PC-9 (cell line): ENCODE measurements around the gene NFASC. TPM values are rescaled to one million over a fixed set of nuclear protein-coding genes. Genes with fewer than 3 reads are reported as not detected.

ENCODE experiments used
- BruUV-seq: library from RNA; stranded (reverse); fragments of 400-500 nt; replicated peaks from 2 replicates; lab custom pipeline; 2021; lab: Mats Ljungman, UMichigan
- CTCF ChIA-PET: fragments of 300-600 bp; sonication (Branson Sonifier 250); formaldehyde crosslinking; loops from one replicate; lab custom pipeline; 2022; ENCODE audit warnings: antibody characterized with exemption; lab: Charles Lee
- POLR2A ChIA-PET: fragments of 300-600 bp; sonication (Branson Sonifier 250); formaldehyde crosslinking; loops from one replicate; lab custom pipeline; 2022; ENCODE audit warnings: antibody characterized with exemption; ENCODE audit not compliant: unreplicated experiment; lab: Charles Lee
- DNase-seq, 2 experiments: peaks; one replicate each; pipeline versions ENCODE4 v3.0.0 to v3.0.0-alpha.2; 2015 to 2022; ENCODE audit warnings: mixed read lengths in 1 of 2
- H2AFZ ChIP-seq: fragments of 200-600 bp; sonication (generic); 2 replicates; pipeline ENCODE4 v1.8.1; 2017; ENCODE audit warnings: antibody characterized with exemption
- H3F3A ChIP-seq: fragments of 200-600 bp; sonication (generic); 2 replicates; pipeline ENCODE4 v1.8.1; 2017; ENCODE audit warnings: antibody characterized with exemption, mild to moderate bottlenecking, low read depth; ENCODE audit not compliant: insufficient read depth
- H3K27ac ChIP-seq: fragments of 200-600 bp; sonication (generic); 2 replicates; pipeline ENCODE4 v1.6.1; 2016; ENCODE audit warnings: mixed run types
- H3K27me3 ChIP-seq: fragments of 200-600 bp; sonication (generic); 2 replicates; pipeline ENCODE4 v1.6.1; 2016; ENCODE audit warnings: low read depth, mixed run types; ENCODE audit not compliant: insufficient read depth
- H3K36me3 ChIP-seq: fragments of 200-600 bp; sonication (generic); 2 replicates; pipeline ENCODE4 v1.6.1; 2016; ENCODE audit warnings: low read depth, mixed run types
- H3K4me1 ChIP-seq: fragments of 200-600 bp; sonication (generic); replicated peaks from 2 replicates; pipeline ENCODE4 v1.6.1; 2016; ENCODE audit warnings: mixed run types; ENCODE audit not compliant: insufficient read depth
- H3K4me2 ChIP-seq: fragments of 200-600 bp; sonication (generic); 2 replicates; pipeline ENCODE4 v1.6.1; 2017; ENCODE audit warnings: mixed run types
- H3K4me3 ChIP-seq: fragments of 200-600 bp; sonication (generic); 2 replicates; pipeline ENCODE4 v1.6.1; 2016; ENCODE audit warnings: mixed run types
- H3K79me2 ChIP-seq: fragments of 200-600 bp; sonication (generic); 2 replicates; pipeline ENCODE4 v1.6.1; 2017; ENCODE audit warnings: low read depth, mixed run types
- H3K9me2 ChIP-seq: fragments of 200-600 bp; sonication (generic); 2 replicates; pipeline ENCODE4 v1.8.1; 2017; ENCODE audit warnings: mild to moderate bottlenecking; ENCODE audit not compliant: insufficient read depth
- H3K9me3 ChIP-seq: fragments of 200-600 bp; sonication (generic); 2 replicates; pipeline ENCODE4 v1.8.1; 2016; ENCODE audit warnings: low read depth; ENCODE audit not compliant: insufficient read depth
- H4K20me1 ChIP-seq: fragments of 200-600 bp; sonication (generic); 2 replicates; pipeline ENCODE4 v1.8.1; 2017; ENCODE audit not compliant: insufficient read depth
- EZH2 ChIP-seq: fragments of 200-600 bp; sonication (generic); IDR thresholded peaks from 2 replicates; pipeline ENCODE4 v1.8.0; 2017; ENCODE audit warnings: antibody characterized with exemption, low read depth
- intact Hi-C: fragments of 100-400 bp; cut with micrococcal nuclease; formaldehyde crosslinking; loops from one replicate; pipeline ENCODE4 v1.10.0; 2022; ENCODE audit not compliant: unreplicated experiment
- total RNA-seq: library from RNA; stranded (reverse); gene quantifications from 2 replicates; pipeline ENCODE4 v1.2.3, GENCODE V29; 2021
- TF ChIP-seq, protein P1 (sequence below): fragments of 200-600 bp; sonication (generic); conservative IDR thresholded peaks from 2 replicates; pipeline ENCODE4 v1.6.1; 2017; ENCODE audit warnings: mixed run types, antibody characterized with exemption, mild to moderate bottlenecking, moderate library complexity

Gene NFASC
- total RNA-seq, 1 experiment from 2014 or later, result not detected

DNA sequence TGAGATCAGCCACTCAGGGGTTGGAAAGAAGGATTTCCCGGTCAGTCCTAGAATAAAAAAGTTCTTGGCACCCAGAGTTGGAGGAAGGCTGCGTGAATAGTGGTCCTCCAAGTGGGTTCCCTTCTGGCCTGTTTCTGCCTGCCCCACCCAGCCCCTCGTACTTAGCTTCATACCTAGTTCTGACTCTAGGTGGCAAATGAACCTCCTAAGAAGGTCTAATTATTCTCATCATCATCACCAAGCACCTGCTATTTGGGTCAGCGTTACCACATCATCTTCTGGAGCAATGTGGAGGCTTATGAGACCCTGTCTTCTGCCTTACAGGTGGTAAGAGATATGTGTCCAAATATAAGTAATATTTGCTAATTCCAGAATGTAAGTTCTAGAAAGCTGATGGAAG lies 35.9 kb upstream of the NFASC start:
- Histone ChIP-seq H3K9me3 (no peaks in the 10 kb centered on the region), H3K4me3 (no peak overlapping the region), H3K27me3 (peaks cover 33% of the 10 kb centered on the region), H3K27ac (no peak overlapping the region), H3K4me2 (no peak overlapping the region), H2AFZ (no peak overlapping the region), H3K9me2 (no peaks in the 10 kb centered on the region), H3K4me1 (no peaks in the 10 kb centered on the region), H4K20me1 (no peaks in the 10 kb centered on the region), H3F3A (no peaks in the 10 kb centered on the region), H3K79me2 (no peaks in the 10 kb centered on the region), H3K36me3 (no peaks in the 10 kb centered on the region)
- ChIA-PET POLR2A (no interaction called here), CTCF (no interaction called here)
- BruUV-seq, result no TSS peak
- TF ChIP-seq, protein P1, sequence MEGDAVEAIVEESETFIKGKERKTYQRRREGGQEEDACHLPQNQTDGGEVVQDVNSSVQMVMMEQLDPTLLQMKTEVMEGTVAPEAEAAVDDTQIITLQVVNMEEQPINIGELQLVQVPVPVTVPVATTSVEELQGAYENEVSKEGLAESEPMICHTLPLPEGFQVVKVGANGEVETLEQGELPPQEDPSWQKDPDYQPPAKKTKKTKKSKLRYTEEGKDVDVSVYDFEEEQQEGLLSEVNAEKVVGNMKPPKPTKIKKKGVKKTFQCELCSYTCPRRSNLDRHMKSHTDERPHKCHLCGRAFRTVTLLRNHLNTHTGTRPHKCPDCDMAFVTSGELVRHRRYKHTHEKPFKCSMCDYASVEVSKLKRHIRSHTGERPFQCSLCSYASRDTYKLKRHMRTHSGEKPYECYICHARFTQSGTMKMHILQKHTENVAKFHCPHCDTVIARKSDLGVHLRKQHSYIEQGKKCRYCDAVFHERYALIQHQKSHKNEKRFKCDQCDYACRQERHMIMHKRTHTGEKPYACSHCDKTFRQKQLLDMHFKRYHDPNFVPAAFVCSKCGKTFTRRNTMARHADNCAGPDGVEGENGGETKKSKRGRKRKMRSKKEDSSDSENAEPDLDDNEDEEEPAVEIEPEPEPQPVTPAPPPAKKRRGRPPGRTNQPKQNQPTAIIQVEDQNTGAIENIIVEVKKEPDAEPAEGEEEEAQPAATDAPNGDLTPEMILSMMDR, result no peak
- no peak for TF ChIP-seq EZH2
- intact Hi-C loops, result no loop called here
- DNase-seq, result no peak

DNA sequence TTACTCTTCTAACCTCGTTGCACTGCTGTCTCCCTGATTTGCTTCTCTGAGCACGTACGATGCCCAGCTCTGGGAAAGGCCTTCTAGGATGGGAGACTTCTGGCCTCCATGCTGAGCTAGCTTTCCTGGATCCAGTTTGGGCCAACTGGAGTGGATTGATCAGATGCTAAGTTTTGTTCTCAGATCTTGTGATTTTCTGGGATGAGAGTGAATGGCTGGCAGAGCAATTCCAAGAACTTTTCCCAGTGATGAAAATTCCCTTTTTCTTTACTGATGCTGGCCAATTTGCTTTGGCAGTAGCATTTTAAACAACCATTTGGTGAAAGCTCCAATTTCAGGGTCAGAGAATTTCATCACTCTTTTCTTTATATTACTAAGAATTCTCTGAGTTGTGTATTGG lies 34.9 kb upstream of the NFASC start:
- BruUV-seq, result no TSS peak
- no peak overlapping the region for H3K27ac ChIP-seq
- no peak overlapping the region for H3K4me2 ChIP-seq
- H3K4me3 ChIP-seq, result no peak overlapping the region
- no peaks in the 10 kb centered on the region for H3K4me1 ChIP-seq
- TF ChIP-seq, protein P1, result no peak
- TF ChIP-seq EZH2, result no peak
- CTCF ChIA-PET, result no interaction called here
- no peaks in the 10 kb centered on the region for H3K9me2 ChIP-seq
- peaks cover 24% of the 10 kb centered on the region for H3K27me3 ChIP-seq
- intact Hi-C loops, result no loop called here
- no peak for DNase-seq
- no peaks in the 10 kb centered on the region for H3K36me3 ChIP-seq
- no peaks in the 10 kb centered on the region for H3K79me2 ChIP-seq
- H2AFZ ChIP-seq, result no peak overlapping the region
- H3K9me3 ChIP-seq, result no peaks in the 10 kb centered on the region
- no peaks in the 10 kb centered on the region for H3F3A ChIP-seq
- H4K20me1 ChIP-seq, result no peaks in the 10 kb centered on the region
- POLR2A ChIA-PET, result no interaction called here

DNA sequence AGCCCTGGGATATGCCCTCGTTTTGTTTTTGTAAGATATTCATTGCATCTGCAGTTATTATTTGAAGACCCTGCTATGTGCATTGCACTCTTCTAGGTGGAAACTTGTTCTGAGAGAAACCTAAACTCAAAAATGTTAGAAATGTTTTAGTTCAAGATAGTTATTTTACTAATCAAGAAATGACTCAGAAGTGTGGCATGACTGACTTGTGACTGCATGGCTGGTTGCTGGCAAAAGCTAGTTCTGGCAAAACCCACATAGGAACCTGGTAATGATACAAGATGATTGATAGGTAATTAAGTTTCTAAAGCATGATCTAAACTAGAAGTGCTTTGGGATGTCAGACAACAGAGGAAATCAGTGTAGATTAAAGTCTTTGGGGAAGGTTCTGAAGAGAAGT lies 33.8 kb upstream of the NFASC start:
- BruUV-seq, result no TSS peak
- TF ChIP-seq, protein P1, result no peak
- TF ChIP-seq EZH2, result no peak
- H3K36me3 ChIP-seq, result no peaks in the 10 kb centered on the region
- ChIA-PET CTCF (interaction anchor here (0.9 kb wide), 1 partner anchor 73 kb away, joined by 3 read pairs; no protein-coding TSS in a partner anchor), POLR2A (no interaction called here)
- peaks cover 25% of the 10 kb centered on the region for H3K27me3 ChIP-seq
- H4K20me1 ChIP-seq, result no peaks in the 10 kb centered on the region
- H3K9me2 ChIP-seq, result no peaks in the 10 kb centered on the region
- no peaks in the 10 kb centered on the region for H3F3A ChIP-seq
- no peak for DNase-seq
- no peaks in the 10 kb centered on the region for H3K9me3 ChIP-seq
- no peaks in the 10 kb centered on the region for H3K4me1 ChIP-seq
- H3K27ac ChIP-seq, result no peak overlapping the region
- H3K4me2 ChIP-seq, result no peak overlapping the region
- intact Hi-C loops, result no loop called here
- no peak overlapping the region for H3K4me3 ChIP-seq
- H3K79me2 ChIP-seq, result no peaks in the 10 kb centered on the region
- H2AFZ ChIP-seq, result no peak overlapping the region
